Fibroblast of lung (primary cell): Measurements from ENCODE around the gene ST6GALNAC3. TPM values are rescaled to one million over a fixed set of nuclear protein-coding genes. Genes with fewer than 3 reads are reported as not detected.

Source experiments
- DNase-seq, 2 donors: peaks; one replicate each; pipeline versions ENCODE4 v3.0.0 to v3.0.0-alpha.2; 2010; ENCODE audit warnings: low read depth in 2 of 2
- H2AFZ ChIP-seq: 2 replicates; pipeline ENCODE4 v1.5.1; 2012; ENCODE audit warnings: low read length, control low read depth, inconsistent platforms
- H3K27ac ChIP-seq: 2 replicates; pipeline ENCODE4 v1.5.1; 2011; ENCODE audit warnings: low read length, control low read depth; ENCODE audit not compliant: insufficient read depth
- H3K27me3 ChIP-seq: 2 replicates; pipeline ENCODE4 v1.5.1; 2011; ENCODE audit warnings: mild to moderate bottlenecking, low read length; ENCODE audit not compliant: control insufficient read depth, insufficient read depth
- H3K36me3 ChIP-seq: 2 replicates; pipeline ENCODE4 v1.5.1; 2011; ENCODE audit warnings: low read length; ENCODE audit not compliant: control insufficient read depth, insufficient read depth
- H3K4me1 ChIP-seq: 2 replicates; pipeline ENCODE4 v1.5.1; 2011; ENCODE audit warnings: low read length; ENCODE audit not compliant: control insufficient read depth, insufficient read depth; ENCODE audit errors: extremely low read depth
- H3K4me2 ChIP-seq: 2 replicates; pipeline ENCODE4 v1.5.1; 2011; ENCODE audit warnings: low read length, control low read depth; ENCODE audit not compliant: insufficient read depth; ENCODE audit errors: extremely low read depth
- H3K4me3 ChIP-seq, 4 experiments: fragments of 200-600 bp in 1 of 4; sonication (generic) in 1 of 4; replicated peaks in 1 of 4; 2 replicates each; pipeline ENCODE4 v1.5.1; 2011 to 2016; ENCODE audit warnings: low read length in 4 of 4, low read depth in 3 of 4, mild to moderate bottlenecking in 3 of 4, control low read depth in 2 of 4, inconsistent platforms in 1 of 4, mixed read lengths in 1 of 4; ENCODE audit not compliant: insufficient read depth in 1 of 4; ENCODE audit errors: control extremely low read depth in 1 of 4
- H3K79me2 ChIP-seq: 2 replicates; pipeline ENCODE4 v1.5.1; 2012; ENCODE audit warnings: mild to moderate bottlenecking, low read length, inconsistent platforms; ENCODE audit not compliant: control insufficient read depth, insufficient read depth
- H3K9ac ChIP-seq: 2 replicates; pipeline ENCODE4 v1.5.1; 2011; ENCODE audit warnings: mild to moderate bottlenecking, low read length, control low read depth; ENCODE audit not compliant: insufficient read depth
- H3K9me3 ChIP-seq: 2 replicates; pipeline ENCODE4 v1.5.1; 2012; ENCODE audit warnings: low read depth, low read length; ENCODE audit not compliant: control insufficient read depth, insufficient read depth
- H4K20me1 ChIP-seq: 2 replicates; pipeline ENCODE4 v1.5.1; 2011; ENCODE audit warnings: low read length; ENCODE audit not compliant: control insufficient read depth, insufficient read depth; ENCODE audit errors: extremely low read depth
- CTCF ChIP-seq, 2 donors: IDR thresholded peaks in 1 of 2; conservative IDR thresholded peaks in 1 of 2; 1 replicate in 1 of 2; 2 replicates in 1 of 2; pipeline ENCODE4 v1.5.1; 2011 to 2012; ENCODE audit warnings: low read length in 2 of 2, control low read depth in 1 of 2, inconsistent platforms in 1 of 2, low read depth in 1 of 2, mild to moderate bottlenecking in 1 of 2
- EZH2 ChIP-seq: IDR thresholded peaks from 2 replicates; pipeline ENCODE4 v1.5.1; 2012; ENCODE audit warnings: low read length, control low read depth, mild to moderate bottlenecking; ENCODE audit errors: missing control alignments
- polyA plus RNA-seq, 2 donors: library from polyadenylated mRNA; depleted of rRNA in 1 of 2; stranded (reverse) in 1 of 2; unstranded in 1 of 2; fragments of >200 nt; gene quantifications; 2 replicates each; pipeline ENCODE4 v1.2.1, GENCODE V29; 2011 to 2012; ENCODE audit warnings: missing spikeins in 1 of 2
- total RNA-seq: library from RNA; depleted of rRNA; stranded (reverse); fragments of >200 nt; gene quantifications from 2 replicates; pipeline ENCODE4 v1.2.1, GENCODE V29; 2014

The ST6GALNAC3 gene
- total and polyA plus RNA-seq, 2 donors (not counting 1 experiment from before 2014, with no cell fraction given) = 0.34 to 0.66 TPM

DNA sequence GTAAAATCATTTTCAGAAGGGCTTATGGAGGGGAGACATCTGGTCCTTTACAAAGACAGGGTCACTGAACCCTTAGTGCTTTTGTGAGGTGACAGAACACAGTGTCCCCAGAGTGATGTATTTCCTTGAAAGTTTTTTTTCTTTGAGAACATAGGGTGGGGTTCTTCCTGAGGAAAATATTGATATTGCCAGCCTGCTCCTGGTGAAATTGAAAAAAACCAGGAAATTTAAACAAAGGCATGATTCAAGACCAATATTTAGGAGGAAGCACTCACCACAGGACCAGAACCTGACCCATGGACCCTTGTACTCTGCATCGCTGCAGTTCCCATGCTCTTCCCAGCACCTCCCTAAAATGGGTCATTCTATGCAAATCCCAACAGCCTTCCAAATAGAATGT, 63.7 kb downstream of the ST6GALNAC3 start:
- H3K27me3 ChIP-seq = no peaks in the 10 kb centered on the region

DNA sequence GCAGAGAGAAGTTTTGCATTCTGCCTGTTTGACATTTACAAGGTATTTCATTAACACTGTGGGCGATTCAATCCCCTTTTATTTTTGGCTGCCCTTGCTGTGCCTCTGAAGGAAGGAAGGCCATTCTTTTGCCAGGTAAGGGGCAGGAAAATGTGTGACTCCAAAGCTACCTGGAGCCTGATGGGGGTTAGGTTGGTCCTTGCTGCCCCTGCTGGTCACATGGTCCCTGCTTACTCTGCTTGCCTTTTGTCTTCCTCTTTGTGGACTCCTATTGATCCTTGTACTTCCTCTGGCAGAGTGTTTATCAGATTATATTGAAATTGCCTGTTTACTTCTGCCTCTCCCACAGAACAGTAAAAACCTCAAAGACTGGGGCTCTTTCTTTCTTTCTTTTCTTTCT, 65.7 kb downstream of the ST6GALNAC3 start:
- Histone ChIP-seq H3K27ac (no peak overlapping the region), H3K4me1 (no peaks in the 10 kb centered on the region), H3K79me2 (no peaks in the 10 kb centered on the region), H3K36me3 (no peaks in the 10 kb centered on the region), H4K20me1 (no peaks in the 10 kb centered on the region), H3K9me3 (no peaks in the 10 kb centered on the region), H3K4me2 (no peak overlapping the region), H3K9ac (no peak overlapping the region), H3K27me3 (no peaks in the 10 kb centered on the region), H2AFZ (no peak overlapping the region), H3K4me3 (no peak overlapping the region)
- no peak for DNase-seq
- TF ChIP-seq EZH2 (no peak), CTCF (conservative IDR thresholded peaks at IDR 0.05 in 1 of 2, IDR thresholded peaks at IDR 0.05 in 1 of 2; ENCODE audit: low read depth in 1 of 2, low read length in 2 of 2) (no peak)

More for the DNA sequence above, 63.7 kb downstream of the ST6GALNAC3 start:
- H3K4me3 ChIP-seq = no peak overlapping the region
- H4K20me1 ChIP-seq = no peaks in the 10 kb centered on the region
- no peak for DNase-seq
- no peak overlapping the region for H2AFZ ChIP-seq
- no peak overlapping the region for H3K9ac ChIP-seq
- no peak overlapping the region for H3K4me2 ChIP-seq
- no peaks in the 10 kb centered on the region for H3K36me3 ChIP-seq
- H3K27ac ChIP-seq = no peak overlapping the region
- H3K4me1 ChIP-seq = no peaks in the 10 kb centered on the region
- H3K9me3 ChIP-seq = no peaks in the 10 kb centered on the region
- TF ChIP-seq CTCF (conservative IDR thresholded peaks at IDR 0.05 in 1 of 2, IDR thresholded peaks at IDR 0.05 in 1 of 2; ENCODE audit: low read depth in 1 of 2, low read length in 2 of 2) (no peak), EZH2 (no peak)
- no peaks in the 10 kb centered on the region for H3K79me2 ChIP-seq

GRCh38 chr1:76141929-76142328, 67.4 kb downstream of the ST6GALNAC3 start:
- no peak overlapping the region for H3K4me2 ChIP-seq
- H3K9me3 ChIP-seq = no peaks in the 10 kb centered on the region
- H3K79me2 ChIP-seq = no peaks in the 10 kb centered on the region
- no peak overlapping the region for H3K27ac ChIP-seq
- no peaks in the 10 kb centered on the region for H3K36me3 ChIP-seq
- no peaks in the 10 kb centered on the region for H3K4me1 ChIP-seq
- no peaks in the 10 kb centered on the region for H3K27me3 ChIP-seq
- H2AFZ ChIP-seq = no peak overlapping the region
- H3K4me3 ChIP-seq = no peak overlapping the region
- DNase-seq = no peak
- no peaks in the 10 kb centered on the region for H4K20me1 ChIP-seq
- TF ChIP-seq CTCF (conservative IDR thresholded peaks at IDR 0.05 in 1 of 2, IDR thresholded peaks at IDR 0.05 in 1 of 2; ENCODE audit: low read depth in 1 of 2, low read length in 2 of 2) (no peak), EZH2 (no peak)
- no peak overlapping the region for H3K9ac ChIP-seq
